HCT116 (cell line): ENCODE measurements around the gene CRTC3. TPM values are rescaled to one million over a fixed set of nuclear protein-coding genes. Genes with fewer than 3 reads are reported as not detected.

Experiments
- ATAC-seq: fragments of 200-7000 bp; cut with Tn5 transposase; 2 replicates; pipeline ENCODE4 v1.9.1; 2020; ENCODE audit warnings: mild to moderate bottlenecking, moderate library complexity
- BruUV-seq: library from RNA; stranded (reverse); fragments of 400-500 nt; replicated peaks from 2 replicates; lab custom pipeline; 2021; lab: Mats Ljungman, UMichigan
- CTCF ChIA-PET: fragments of 300-600 bp; sonication (Branson Sonifier 250); formaldehyde crosslinking; loops from one replicate; lab custom pipeline; 2021; ENCODE audit warnings: antibody characterized with exemption; lab: Charles Lee
- POLR2A ChIA-PET: fragments of 300-600, 350-600 bp; sonication (Branson Sonifier 250); formaldehyde crosslinking; loops from one replicate; lab custom pipeline; 2021; ENCODE audit warnings: antibody characterized with exemption; lab: Charles Lee
- RAD21 ChIA-PET, 2 experiments: fragments of 300-600 bp; sonication (Branson Sonifier 250); formaldehyde crosslinking; loops; one replicate each; lab custom pipeline; 2023; ENCODE audit warnings: low total read pairs in 2 of 2; ENCODE audit not compliant: uncharacterized antibody in 2 of 2, unreplicated experiment in 2 of 2, low non-redundant PET in 1 of 2; lab: Charles Lee
- DNase-seq: peaks from one replicate; pipeline ENCODE4 v3.0.0-alpha.2; 2010; ENCODE audit warnings: low read depth, low spot score
- H2AFZ ChIP-seq: fragments of 200-600 bp; shearing (Covaris generic), sonication (generic); 2 replicates; pipeline ENCODE4 v1.6.1; 2017; ENCODE audit warnings: low read depth, mixed run types, mixed read lengths, antibody characterized with exemption, low read length; ENCODE audit not compliant: poor library complexity, severe bottlenecking
- H3K27ac ChIP-seq: 2 replicates; pipeline ENCODE4 v1.5.1; 2012; ENCODE audit warnings: low read depth, low read length
- H3K27me3 ChIP-seq: fragments of 200-600 bp; sonication (generic); 2 replicates; pipeline ENCODE4 v1.6.1; 2016; ENCODE audit warnings: mixed run types, low read length, mixed read lengths; ENCODE audit not compliant: insufficient read depth
- H3K36me3 ChIP-seq, 2 experiments: fragments of 200-500 bp in 1 of 2; fragments of 200-600 bp in 1 of 2; sonication (Bioruptor generic) in 1 of 2; sonication (generic) in 1 of 2; 2 replicates each; pipeline versions ENCODE4 v1.5.1 to v1.6.1; 2014 to 2016; ENCODE audit warnings: low read length in 2 of 2, inconsistent platforms in 1 of 2, mixed read lengths in 1 of 2, mixed run types in 1 of 2; ENCODE audit not compliant: insufficient read depth in 2 of 2, control insufficient read depth in 1 of 2
- H3K4me1 ChIP-seq, 2 experiments: fragments of 200-600 bp in 1 of 2; sonication (generic) in 1 of 2; 2 replicates each; pipeline versions ENCODE4 v1.5.1 to v1.6.1; 2012 to 2017; ENCODE audit warnings: low read length in 2 of 2, inconsistent platforms in 1 of 2, mild to moderate bottlenecking in 1 of 2, mixed read lengths in 1 of 2, mixed run types in 1 of 2, moderate library complexity in 1 of 2; ENCODE audit not compliant: insufficient read depth in 2 of 2, control insufficient read depth in 1 of 2
- H3K4me2 ChIP-seq: fragments of 200-600 bp; sonication (generic); 2 replicates; pipeline ENCODE4 v1.6.1; 2017; ENCODE audit warnings: mixed run types, low read length, mixed read lengths
- H3K4me3 ChIP-seq, 2 experiments: fragments of 200-600 bp in 1 of 2; sonication (generic) in 1 of 2; replicated peaks in 1 of 2; 2 replicates each; pipeline ENCODE4 v1.5.1; 2011 to 2016; ENCODE audit warnings: low read length in 2 of 2, control low read depth in 1 of 2, low read depth in 1 of 2, mild to moderate bottlenecking in 1 of 2, mixed read lengths in 1 of 2, mixed run types in 1 of 2
- H3K79me2 ChIP-seq: fragments of 200-600 bp; sonication (generic); 2 replicates; pipeline ENCODE4 v1.6.1; 2017; ENCODE audit warnings: mild to moderate bottlenecking, mixed run types, low read length, moderate library complexity, mixed read lengths; ENCODE audit not compliant: insufficient read depth
- H3K9ac ChIP-seq: fragments of 200-600 bp; sonication (generic); 2 replicates; pipeline ENCODE4 v1.6.1; 2016; ENCODE audit warnings: low read length, mixed read lengths
- H3K9me2 ChIP-seq: fragments of 200-600 bp; sonication (generic), shearing (Covaris generic); 2 replicates; pipeline ENCODE4 v1.6.1; 2017; ENCODE audit warnings: mixed run types, mild to moderate bottlenecking, moderate library complexity; ENCODE audit not compliant: insufficient read depth
- H3K9me3 ChIP-seq, 2 experiments: fragments of 200-500 bp in 1 of 2; fragments of 200-600 bp in 1 of 2; sonication (Bioruptor generic) in 1 of 2; sonication (generic) in 1 of 2; 2 replicates each; pipeline ENCODE4 v1.6.1; 2014 to 2017; ENCODE audit warnings: low read length in 2 of 2, mixed read lengths in 2 of 2, inconsistent platforms in 1 of 2, low read depth in 1 of 2, mild to moderate bottlenecking in 1 of 2, mixed run types in 1 of 2, moderate library complexity in 1 of 2; ENCODE audit not compliant: control insufficient read depth in 1 of 2, insufficient read depth in 1 of 2
- H4K20me1 ChIP-seq: fragments of 200-600 bp; sonication (generic), shearing (Covaris generic); 2 replicates; pipeline ENCODE4 v1.6.1; 2017; ENCODE audit warnings: mixed run types, mild to moderate bottlenecking, moderate library complexity; ENCODE audit not compliant: insufficient read depth
- CBX3 ChIP-seq: IDR thresholded peaks from 2 replicates; pipeline ENCODE4 v1.6.1; 2012; ENCODE audit warnings: low read depth
- CEBPB ChIP-seq: IDR thresholded peaks from 2 replicates; pipeline ENCODE4 v1.6.1; 2012; ENCODE audit warnings: low read depth
- EGR1 ChIP-seq: IDR thresholded peaks from 2 replicates; pipeline ENCODE4 v1.6.1; 2012; ENCODE audit warnings: low read depth
- EZH2 ChIP-seq: fragments of 200-600 bp; sonication (generic); IDR thresholded peaks from 2 replicates; pipeline ENCODE4 v1.6.1; 2017; ENCODE audit warnings: antibody characterized with exemption, mixed run types
- EZH2phosphoT487 ChIP-seq: fragments of 200-600 bp; IDR thresholded peaks from 2 replicates; pipeline ENCODE4 v1.6.1; 2018; ENCODE audit warnings: antibody characterized with exemption, borderline replicate concordance
- FOSL1 ChIP-seq: IDR thresholded peaks from 2 replicates; pipeline ENCODE4 v1.6.1; 2012; ENCODE audit warnings: low read depth
- MAX ChIP-seq: IDR thresholded peaks from 2 replicates; pipeline ENCODE4 v1.6.1; 2012
- POLR2A ChIP-seq: IDR thresholded peaks from 2 replicates; pipeline ENCODE4 v1.7.0; 2011; ENCODE audit warnings: borderline replicate concordance; ENCODE audit not compliant: insufficient read depth, insufficient read length; ENCODE audit errors: extremely low read depth
- POLR2AphosphoS5 ChIP-seq: IDR thresholded peaks from 2 replicates; pipeline ENCODE4 v1.6.1; 2011; ENCODE audit warnings: mild to moderate bottlenecking, low read depth, low read length, moderate library complexity
- RAD21 ChIP-seq: IDR thresholded peaks from 2 replicates; pipeline ENCODE4 v1.6.1; 2012; ENCODE audit warnings: low read depth, mild to moderate bottlenecking
- REST ChIP-seq: IDR thresholded peaks from 2 replicates; pipeline ENCODE4 v1.6.1; 2012; ENCODE audit warnings: low read depth
- SIN3A ChIP-seq: IDR thresholded peaks from 2 replicates; pipeline ENCODE4 v1.6.1; 2012; ENCODE audit warnings: low read depth
- SP1 ChIP-seq: IDR thresholded peaks from 2 replicates; pipeline ENCODE4 v1.6.1; 2012; ENCODE audit warnings: low read depth
- SRF ChIP-seq: IDR thresholded peaks from 2 replicates; pipeline ENCODE4 v1.6.1; 2012; ENCODE audit warnings: low read depth
- TCF7L2 ChIP-seq: IDR thresholded peaks from 2 replicates; pipeline ENCODE4 v1.7.0; 2011; ENCODE audit warnings: borderline replicate concordance, inconsistent platforms; ENCODE audit not compliant: insufficient read depth, insufficient read length; ENCODE audit errors: extremely low read depth
- YY1 ChIP-seq: IDR thresholded peaks from 2 replicates; pipeline ENCODE4 v1.6.1; 2011; ENCODE audit warnings: low read length, low read depth, moderate library complexity, mild to moderate bottlenecking; ENCODE audit not compliant: insufficient replicate concordance; ENCODE audit errors: extremely low read depth
- ZNF274 ChIP-seq: fragments of 200-500 bp; sonication (Bioruptor generic); IDR thresholded peaks from 2 replicates; pipeline ENCODE4 v1.6.1; 2014; ENCODE audit warnings: mild to moderate bottlenecking, low read depth, low read length, inconsistent platforms
- intact Hi-C: fragments of 100-400 bp; cut with micrococcal nuclease; formaldehyde crosslinking; loops from 2 replicates; pipeline ENCODE4 v1.10.0; 2022
- total RNA-seq: library from RNA; stranded (reverse); gene quantifications from one replicate; pipeline ENCODE4 v1.2.1, GENCODE V29; 2021; ENCODE audit not compliant: unreplicated experiment
- TF ChIP-seq, protein P1 (sequence below), 3 experiments: fragments of 200-600 bp in 1 of 3; sonication (generic) in 1 of 3; IDR thresholded peaks in 2 of 3; conservative IDR thresholded peaks in 1 of 3; 2 replicates each; pipeline ENCODE4 v1.5.1; 2012 to 2017; ENCODE audit warnings: low read depth in 2 of 3, low read length in 2 of 3, antibody characterized with exemption in 1 of 3, borderline replicate concordance in 1 of 3, control low read depth in 1 of 3, mild to moderate bottlenecking in 1 of 3, mixed read lengths in 1 of 3, mixed run types in 1 of 3, moderate library complexity in 1 of 3; ENCODE audit not compliant: insufficient read depth in 1 of 3
- TF ChIP-seq, protein P2 (sequence below): IDR thresholded peaks from 2 replicates; pipeline ENCODE4 v1.6.1; 2011; ENCODE audit warnings: mild to moderate bottlenecking, low read length, moderate library complexity; ENCODE audit not compliant: insufficient replicate concordance; ENCODE audit errors: extremely low read depth
- TF ChIP-seq, protein P3 (sequence below): IDR thresholded peaks from 2 replicates; pipeline ENCODE4 v1.6.1; 2012

The CRTC3 gene
- total RNA-seq, 1 experiment from 2014 or later = 20.7 TPM

- no TSS peak for BruUV-seq
- peaks cover 40% of the 10 kb centered on the region for H3K79me2 ChIP-seq
- H3K36me3 ChIP-seq = no peaks in the 10 kb centered on the region
- no peaks in the 10 kb centered on the region for H3K4me1 ChIP-seq
- no peak overlapping the region for H3K9ac ChIP-seq
- H3K27me3 ChIP-seq = no peaks in the 10 kb centered on the region
- ChIA-PET RAD21 (no interaction called here), POLR2A (interaction anchor here (1.0 kb wide), 1 partner anchor 9 kb away, joined by 3 read pairs; no protein-coding TSS in a partner anchor), CTCF (no interaction called here)
- H3K27ac ChIP-seq = no peak overlapping the region
- ATAC-seq = no peak
- no peaks in the 10 kb centered on the region; the same call in 1 of the 2 replicates for H4K20me1 ChIP-seq
- intact Hi-C loops = no loop called here
- H3K9me3 ChIP-seq = no peaks in the 10 kb centered on the region
- no peaks in the 10 kb centered on the region for H3K9me2 ChIP-seq
- DNase-seq = no peak
- no peak overlapping the region for H3K4me2 ChIP-seq
- H2AFZ ChIP-seq = no peak overlapping the region
- TF ChIP-seq SIN3A (no peak), POLR2AphosphoS5 (no peak), CEBPB (no peak), REST (no peak), EZH2phosphoT487 (no peak), CBX3 (no peak), YY1 (no peak), MAX (no peak), EGR1 (no peak), SRF (no peak), POLR2A (no peak), FOSL1 (no peak), SP1 (no peak), TCF7L2 (no peak), ZNF274 (no peak), RAD21 (no peak), EZH2 (no peak)
- TF ChIP-seq, protein P1, sequence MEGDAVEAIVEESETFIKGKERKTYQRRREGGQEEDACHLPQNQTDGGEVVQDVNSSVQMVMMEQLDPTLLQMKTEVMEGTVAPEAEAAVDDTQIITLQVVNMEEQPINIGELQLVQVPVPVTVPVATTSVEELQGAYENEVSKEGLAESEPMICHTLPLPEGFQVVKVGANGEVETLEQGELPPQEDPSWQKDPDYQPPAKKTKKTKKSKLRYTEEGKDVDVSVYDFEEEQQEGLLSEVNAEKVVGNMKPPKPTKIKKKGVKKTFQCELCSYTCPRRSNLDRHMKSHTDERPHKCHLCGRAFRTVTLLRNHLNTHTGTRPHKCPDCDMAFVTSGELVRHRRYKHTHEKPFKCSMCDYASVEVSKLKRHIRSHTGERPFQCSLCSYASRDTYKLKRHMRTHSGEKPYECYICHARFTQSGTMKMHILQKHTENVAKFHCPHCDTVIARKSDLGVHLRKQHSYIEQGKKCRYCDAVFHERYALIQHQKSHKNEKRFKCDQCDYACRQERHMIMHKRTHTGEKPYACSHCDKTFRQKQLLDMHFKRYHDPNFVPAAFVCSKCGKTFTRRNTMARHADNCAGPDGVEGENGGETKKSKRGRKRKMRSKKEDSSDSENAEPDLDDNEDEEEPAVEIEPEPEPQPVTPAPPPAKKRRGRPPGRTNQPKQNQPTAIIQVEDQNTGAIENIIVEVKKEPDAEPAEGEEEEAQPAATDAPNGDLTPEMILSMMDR (IDR thresholded peaks at IDR 0.05 in 2 of 3, conservative IDR thresholded peaks at IDR 0.05 in 1 of 3; ENCODE audit: borderline replicate concordance in 1 of 3, insufficient read depth in 1 of 3, low read depth in 2 of 3, low read length in 2 of 3) = no peak
- TF ChIP-seq, protein P2, sequence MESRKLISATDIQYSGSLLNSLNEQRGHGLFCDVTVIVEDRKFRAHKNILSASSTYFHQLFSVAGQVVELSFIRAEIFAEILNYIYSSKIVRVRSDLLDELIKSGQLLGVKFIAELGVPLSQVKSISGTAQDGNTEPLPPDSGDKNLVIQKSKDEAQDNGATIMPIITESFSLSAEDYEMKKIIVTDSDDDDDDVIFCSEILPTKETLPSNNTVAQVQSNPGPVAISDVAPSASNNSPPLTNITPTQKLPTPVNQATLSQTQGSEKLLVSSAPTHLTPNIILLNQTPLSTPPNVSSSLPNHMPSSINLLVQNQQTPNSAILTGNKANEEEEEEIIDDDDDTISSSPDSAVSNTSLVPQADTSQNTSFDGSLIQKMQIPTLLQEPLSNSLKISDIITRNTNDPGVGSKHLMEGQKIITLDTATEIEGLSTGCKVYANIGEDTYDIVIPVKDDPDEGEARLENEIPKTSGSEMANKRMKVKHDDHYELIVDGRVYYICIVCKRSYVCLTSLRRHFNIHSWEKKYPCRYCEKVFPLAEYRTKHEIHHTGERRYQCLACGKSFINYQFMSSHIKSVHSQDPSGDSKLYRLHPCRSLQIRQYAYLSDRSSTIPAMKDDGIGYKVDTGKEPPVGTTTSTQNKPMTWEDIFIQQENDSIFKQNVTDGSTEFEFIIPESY = no peak
- TF ChIP-seq, protein P3, sequence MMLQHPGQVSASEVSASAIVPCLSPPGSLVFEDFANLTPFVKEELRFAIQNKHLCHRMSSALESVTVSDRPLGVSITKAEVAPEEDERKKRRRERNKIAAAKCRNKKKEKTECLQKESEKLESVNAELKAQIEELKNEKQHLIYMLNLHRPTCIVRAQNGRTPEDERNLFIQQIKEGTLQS = no peak
- TF ChIP-seq, all 23 proteins: peak for 0
- H3K4me3 ChIP-seq = no peak overlapping the region
Observed at GRCh38 chr15:90539789-90540188, 10.1 kb downstream of the CRTC3 start.
